ENCODE data around the gene PHPT1.

PHPT1 gene

DNA sequence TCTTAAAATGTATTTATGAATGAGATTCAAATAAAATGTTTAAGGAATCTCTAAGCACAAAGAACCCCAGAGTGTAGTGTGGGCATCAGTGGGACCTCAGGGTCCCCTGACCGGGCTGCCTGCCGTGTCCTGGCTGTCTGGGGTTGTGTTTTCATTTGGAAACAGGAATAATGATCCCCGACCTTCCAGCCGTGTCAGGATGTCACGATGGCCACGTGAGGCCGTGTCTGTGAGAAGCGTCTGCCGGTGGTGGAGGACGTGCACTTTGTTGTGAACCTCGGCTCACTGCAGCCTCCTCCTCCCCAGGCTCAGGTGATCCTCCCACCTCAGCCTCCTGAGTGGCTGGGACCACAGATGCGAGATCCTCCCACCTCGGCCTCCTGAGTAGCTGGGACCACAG, 41.5 kb downstream of the PHPT1 start:
- DNase-seq: no peak

DNA sequence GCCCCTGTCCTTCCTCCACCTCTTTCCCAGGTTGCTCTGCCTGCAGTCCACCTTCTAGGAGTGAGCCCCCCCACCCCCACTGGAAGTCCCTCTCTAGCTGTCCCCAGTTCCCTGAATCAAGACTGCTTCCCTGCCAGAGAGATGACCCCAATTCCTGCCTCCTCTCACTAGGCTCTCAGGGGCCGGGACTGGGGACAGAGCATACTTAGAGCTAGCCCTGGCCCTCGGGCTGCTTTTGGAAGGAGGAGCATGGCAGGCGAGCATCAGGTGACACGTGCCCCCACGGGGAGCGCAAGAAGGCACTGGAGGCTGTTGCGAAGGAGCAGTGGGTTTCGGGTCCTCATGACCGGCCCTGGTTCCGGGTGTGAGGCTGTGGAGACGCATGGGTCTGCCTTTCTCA, 46.8 kb downstream of the PHPT1 start:
- no peak for DNase-seq

DNA sequence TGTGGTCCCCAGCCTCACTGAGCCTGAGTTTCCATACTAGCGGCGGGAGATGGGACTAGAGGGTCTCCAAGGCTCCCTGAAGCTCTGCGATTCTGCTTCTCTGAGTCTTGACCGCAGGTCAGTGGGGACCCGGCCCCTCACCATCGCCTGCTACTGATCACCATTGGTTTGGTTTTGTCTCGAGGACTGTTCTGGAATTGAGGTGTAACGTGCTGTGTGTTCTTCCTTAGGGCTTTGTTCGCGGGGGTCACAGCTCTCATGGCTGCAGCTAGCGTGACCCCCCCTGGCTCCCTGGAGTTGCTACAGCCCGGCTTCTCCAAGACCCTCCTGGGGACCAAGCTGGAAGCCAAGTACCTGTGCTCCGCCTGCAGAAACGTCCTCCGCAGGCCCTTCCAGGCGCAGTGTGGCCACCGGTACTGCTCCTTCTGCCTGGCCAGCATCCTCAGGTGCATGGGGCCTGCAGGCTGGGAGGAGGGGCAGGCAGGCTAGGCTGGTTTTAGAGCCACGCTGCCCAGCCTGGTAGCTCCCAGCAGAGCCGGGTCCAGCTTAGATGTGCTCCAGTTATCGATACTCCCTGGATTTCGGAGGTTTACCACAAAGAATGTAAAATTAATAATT, 49.4 kb downstream of the PHPT1 start:
- no peak for DNase-seq

DNA sequence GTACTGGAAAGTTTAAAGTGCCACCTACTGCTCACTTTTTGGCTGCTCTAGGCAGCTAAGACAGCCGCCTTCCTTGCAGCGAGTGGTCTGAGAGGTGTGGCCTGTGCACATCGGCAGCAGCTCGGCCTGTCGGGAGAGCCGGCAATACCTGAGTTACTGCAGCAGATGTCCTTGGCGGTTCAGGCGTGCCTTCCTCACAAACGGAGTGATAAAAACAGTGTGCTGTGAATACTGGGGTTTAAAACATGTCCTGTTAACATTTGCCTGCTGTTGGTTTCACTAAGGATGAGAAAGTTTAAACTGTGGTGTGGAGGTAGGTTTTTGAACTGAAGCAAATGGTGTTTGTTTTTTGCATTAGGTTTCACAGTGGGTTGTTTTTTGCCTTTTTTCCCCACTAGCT, 50.0 kb downstream of the PHPT1 start:
- DNase-seq: no peak

DNA sequence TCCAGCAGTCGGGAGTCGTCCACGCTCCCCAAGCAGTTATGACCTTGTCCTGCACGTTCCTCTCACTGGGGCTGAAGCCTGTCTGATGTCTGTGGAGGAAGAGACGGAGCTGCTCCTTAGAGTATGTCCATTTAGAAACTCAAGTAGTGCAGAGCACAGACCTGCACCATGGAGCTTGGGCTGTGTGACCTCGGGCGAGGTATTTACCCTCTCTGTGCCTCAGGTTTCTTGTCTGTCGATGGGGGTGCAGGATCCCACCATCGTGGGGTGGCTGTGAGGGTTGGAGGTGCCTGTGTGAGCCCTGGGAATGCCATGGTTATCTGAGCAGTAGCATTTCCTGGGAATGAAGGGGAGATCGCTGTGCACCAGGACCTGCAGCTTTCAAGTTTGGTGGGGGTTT, 51.3 kb downstream of the PHPT1 start:
- DNase-seq: no peak

All from activated T-cell treated with anti-CD3 and anti-CD28 coated beads, Interleukin-2, amount 50 U/mL, for 48 hours (primary cell).